ENCODE data around the gene ZFP3.
A peak's percentile ranks its signal among the peaks of the same experiment; 100 is the strongest.
"Not testable (repeated sequence)": the region's sequence is repeated elsewhere in the genome, so short reads cannot be mapped to it uniquely, and the experiment has no call there.

ZFP3 gene

GRCh38 chr17:5124896-5125295 is 46.6 kb downstream of the ZFP3 start:
- H3K9me3 ChIP-seq (ENCODE audit: insufficient read depth, low read length, severe bottlenecking); ATAC-seq (ENCODE audit: insufficient read depth, low read depth); H3K36me3 ChIP-seq (ENCODE audit: insufficient read depth, low read length); H3K27ac ChIP-seq (ENCODE audit: low read length); H3K27me3 ChIP-seq (ENCODE audit: insufficient read depth, low read length, poor library complexity); H2AFZ ChIP-seq (ENCODE audit: low read depth, low read length); H3K4me1 ChIP-seq (ENCODE audit: insufficient read depth, low read length); H3K4me2 ChIP-seq (ENCODE audit: insufficient read depth, low read length); H3K4me3 ChIP-seq (ENCODE audit: low read depth in 1 of 2, low read length in 2 of 2); H4K20me1 ChIP-seq (ENCODE audit: insufficient read depth, low read length); H3K9ac ChIP-seq (ENCODE audit: low read depth, low read length); H3K79me2 ChIP-seq (ENCODE audit: insufficient read depth, low read length): not testable (repeated sequence)
- DNase-seq = peak; percentile 2

- ATAC-seq (ENCODE audit: insufficient read depth, low read depth) (no peak), DNase-seq (peak; percentile 1)
- H2AFZ ChIP-seq (ENCODE audit: low read depth, low read length) = no peak overlapping the region
- no peaks in the 10 kb centered on the region for H3K9me3 ChIP-seq (ENCODE audit: insufficient read depth, low read length, severe bottlenecking)
- H3K36me3 ChIP-seq (ENCODE audit: insufficient read depth, low read length) = no peaks in the 10 kb centered on the region
- no peaks in the 10 kb centered on the region for H3K4me1 ChIP-seq (ENCODE audit: insufficient read depth, low read length)
- H3K9ac ChIP-seq (ENCODE audit: low read depth, low read length) = no peak overlapping the region
- H3K4me3 ChIP-seq (ENCODE audit: low read depth in 1 of 2, low read length in 2 of 2) = no peak overlapping the region
- no peaks in the 10 kb centered on the region for H4K20me1 ChIP-seq (ENCODE audit: insufficient read depth, low read length)
- no peak for TF ChIP-seq EZH2 (IDR thresholded peaks at IDR 0.05; ENCODE audit: borderline replicate concordance, low read depth, low read length, severe bottlenecking)
- TF ChIP-seq CTCF (IDR thresholded peaks at IDR 0.05; ENCODE audit: borderline replicate concordance, extremely low read depth, low read length, poor library complexity, severe bottlenecking) = no peak
- H3K27me3 ChIP-seq (ENCODE audit: insufficient read depth, low read length, poor library complexity) = no peaks in the 10 kb centered on the region
- H3K79me2 ChIP-seq (ENCODE audit: insufficient read depth, low read length) = no peaks in the 10 kb centered on the region
- H3K27ac ChIP-seq (ENCODE audit: low read length) = no peak overlapping the region
- H3K4me2 ChIP-seq (ENCODE audit: insufficient read depth, low read length) = no peak overlapping the region
Measured at GRCh38 chr17:5126719-5127488, 48.6 kb downstream of the ZFP3 start.

- H3K79me2 ChIP-seq (ENCODE audit: insufficient read depth, low read length) = no peaks in the 10 kb centered on the region
- no peak overlapping the region for H3K9ac ChIP-seq (ENCODE audit: low read depth, low read length)
- no peak for ATAC-seq (ENCODE audit: insufficient read depth, low read depth)
- H3K36me3 ChIP-seq (ENCODE audit: insufficient read depth, low read length) = no peaks in the 10 kb centered on the region
- H3K9me3 ChIP-seq (ENCODE audit: insufficient read depth, low read length, severe bottlenecking) = no peaks in the 10 kb centered on the region
- no peak for DNase-seq
- H3K27me3 ChIP-seq (ENCODE audit: insufficient read depth, low read length, poor library complexity) = no peaks in the 10 kb centered on the region
- H3K4me3 ChIP-seq (ENCODE audit: low read depth in 1 of 2, low read length in 2 of 2) = no peak overlapping the region
- TF ChIP-seq EZH2 (IDR thresholded peaks at IDR 0.05; ENCODE audit: borderline replicate concordance, low read depth, low read length, severe bottlenecking) (no peak), CTCF (IDR thresholded peaks at IDR 0.05; ENCODE audit: borderline replicate concordance, extremely low read depth, low read length, poor library complexity, severe bottlenecking) (no peak)
- no peak overlapping the region for H3K27ac ChIP-seq (ENCODE audit: low read length)
- no peak overlapping the region for H3K4me2 ChIP-seq (ENCODE audit: insufficient read depth, low read length)
- no peaks in the 10 kb centered on the region for H3K4me1 ChIP-seq (ENCODE audit: insufficient read depth, low read length)
- H4K20me1 ChIP-seq (ENCODE audit: insufficient read depth, low read length) = no peaks in the 10 kb centered on the region
- no peak overlapping the region for H2AFZ ChIP-seq (ENCODE audit: low read depth, low read length)
Measured at GRCh38 chr17:5127910-5128309, 49.6 kb downstream of the ZFP3 start.

- H3K27ac ChIP-seq (ENCODE audit: low read length); H2AFZ ChIP-seq (ENCODE audit: low read depth, low read length); H3K79me2 ChIP-seq (ENCODE audit: insufficient read depth, low read length); ATAC-seq (ENCODE audit: insufficient read depth, low read depth); H4K20me1 ChIP-seq (ENCODE audit: insufficient read depth, low read length); H3K9me3 ChIP-seq (ENCODE audit: insufficient read depth, low read length, severe bottlenecking); H3K36me3 ChIP-seq (ENCODE audit: insufficient read depth, low read length); H3K4me2 ChIP-seq (ENCODE audit: insufficient read depth, low read length); H3K9ac ChIP-seq (ENCODE audit: low read depth, low read length); H3K4me3 ChIP-seq (ENCODE audit: low read depth in 1 of 2, low read length in 2 of 2); H3K27me3 ChIP-seq (ENCODE audit: insufficient read depth, low read length, poor library complexity); H3K4me1 ChIP-seq (ENCODE audit: insufficient read depth, low read length): not testable (repeated sequence)
- peak; percentile 1 for DNase-seq
Measured at GRCh38 chr17:5128387-5128786, 50.1 kb downstream of the ZFP3 start.

Measured in DND-41 (cell line).